GM19395 (cell line): ENCODE measurements around the gene GGCT.
"Not testable (repeated sequence)": the region's sequence is repeated elsewhere in the genome, so short reads cannot be mapped to it uniquely, and the experiment has no call there.

Experiments
- ATAC-seq: cut with Tn5 transposase; IDR thresholded peaks from one replicate; pipeline ENCODE4 v1.9.1; 2021; ENCODE audit warnings: mild to moderate bottlenecking, moderate library complexity; ENCODE audit not compliant: unreplicated experiment

Gene GGCT

GRCh38 chr7:30519122-30519521 lies 14.5 kb upstream of the GGCT start:
- ATAC-seq, result no peak

DNA sequence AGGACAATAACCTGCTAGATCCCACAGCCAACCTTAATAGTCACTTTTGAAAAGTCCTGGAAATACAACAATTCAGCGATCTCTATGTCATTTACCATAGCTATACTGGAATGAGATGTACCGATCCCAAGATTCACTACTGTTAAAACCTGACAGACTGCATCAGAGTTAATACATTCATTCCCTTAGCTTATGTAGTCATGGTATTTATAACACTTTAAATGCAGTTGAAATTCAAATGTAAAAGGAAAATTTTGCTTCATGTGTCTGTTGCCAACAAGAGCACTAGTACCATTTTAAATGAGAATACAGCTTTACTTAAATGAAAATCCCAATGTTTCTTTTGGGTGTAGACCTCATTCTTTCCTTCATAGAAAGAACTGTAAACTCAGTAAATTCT lies 11.1 kb upstream of the GGCT start:
- no peak for ATAC-seq

GRCh38 chr7:30514776-30515175 lies 10.1 kb upstream of the GGCT start:
- ATAC-seq, result no peak

DNA sequence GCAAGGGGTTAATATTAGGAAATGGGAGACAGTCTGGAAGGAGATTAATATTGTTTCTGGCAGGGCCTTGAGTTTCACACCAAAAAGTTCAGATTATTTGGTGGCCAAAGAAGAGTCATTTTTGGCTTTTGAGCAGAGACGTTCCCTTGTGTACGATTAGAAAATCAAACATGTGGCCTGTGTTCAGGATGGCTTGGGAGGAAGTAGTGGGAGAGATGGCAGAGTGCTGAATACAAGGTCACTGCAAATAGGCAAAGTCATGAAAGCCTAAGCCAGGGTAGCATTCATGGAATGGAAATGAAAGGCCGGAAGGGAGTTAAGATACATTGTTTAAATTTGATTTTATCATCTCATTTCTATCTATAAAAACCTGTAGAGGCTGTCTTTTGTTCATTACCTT lies 9.5 kb upstream of the GGCT start:
- ATAC-seq, result no peak

GRCh38 chr7:30513762-30514161 lies 9.1 kb upstream of the GGCT start:
- ATAC-seq, result no peak

DNA sequence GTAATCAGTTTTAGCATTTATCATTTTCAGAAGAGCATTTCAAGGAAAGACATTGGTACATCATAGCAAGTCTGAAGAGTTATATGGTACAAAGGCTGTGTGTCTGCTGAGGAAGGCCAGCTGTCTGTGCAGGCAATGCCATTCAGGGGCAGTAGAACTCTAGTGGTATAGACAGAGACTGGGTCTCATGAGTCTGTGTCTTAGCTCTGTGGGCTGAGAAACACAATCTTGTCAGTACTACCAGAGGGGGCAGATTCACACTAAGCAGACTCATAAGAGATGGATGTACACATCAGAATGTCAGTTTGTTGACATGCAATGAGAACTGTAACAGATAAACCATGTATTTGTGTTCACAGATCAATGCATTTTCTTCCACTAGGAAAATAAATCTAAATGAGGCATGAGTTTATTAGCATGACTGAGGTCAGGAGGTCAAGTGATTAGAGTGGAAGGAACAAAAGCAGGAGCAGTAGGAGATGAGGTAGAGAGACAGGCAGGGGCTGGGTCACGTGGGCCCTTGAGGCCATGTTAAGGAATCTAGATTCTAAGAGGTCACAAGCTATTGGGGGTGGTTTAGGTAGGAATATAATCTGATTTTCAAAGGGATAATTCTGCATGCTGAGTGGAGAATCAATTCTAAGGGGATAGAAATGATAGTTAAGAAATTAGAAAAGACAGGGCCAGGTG lies 7.5 kb upstream of the GGCT start:
- ATAC-seq, result no peak

GRCh38 chr7:30511494-30511893 lies 6.9 kb upstream of the GGCT start:
- ATAC-seq, result no peak

- no peak for ATAC-seq
Measured at GRCh38 chr7:30510124-30511075, 5.8 kb upstream of the GGCT start.

DNA sequence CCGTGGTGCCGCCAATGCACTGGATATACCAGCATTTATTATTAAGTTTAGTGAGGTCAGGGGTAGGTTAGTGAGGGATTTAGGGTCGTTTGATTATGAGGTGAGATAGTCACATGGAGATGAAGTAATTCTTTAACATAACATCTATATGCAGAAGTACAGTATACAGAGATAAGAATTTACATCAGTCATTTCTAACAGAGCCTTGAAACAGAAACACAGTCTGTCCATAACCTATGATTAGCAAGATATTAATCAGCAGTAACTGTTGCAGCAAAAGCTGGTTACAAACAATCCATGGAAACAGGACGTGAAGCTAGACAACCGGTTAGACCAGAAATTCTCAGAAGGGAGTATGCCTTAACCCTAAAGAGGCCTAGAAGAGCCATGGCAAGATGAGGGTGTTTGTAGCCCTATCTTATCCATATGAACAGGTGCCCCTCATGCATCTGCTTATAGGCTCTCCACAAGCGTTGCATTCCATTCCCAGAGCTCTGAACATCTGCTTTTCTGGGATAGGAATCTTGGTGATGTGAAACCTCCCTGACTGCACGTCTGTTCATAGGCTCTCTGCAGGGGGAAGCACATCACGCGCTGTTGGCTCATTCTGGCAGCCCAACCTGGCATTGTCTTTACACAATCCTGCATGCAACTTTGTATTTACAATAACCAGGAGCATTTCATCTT lies 4.7 kb upstream of the GGCT start:
- ATAC-seq, result not testable (repeated sequence)

GRCh38 chr7:30507346-30507900 lies 2.8 kb upstream of the GGCT start:
- ATAC-seq, result not testable (repeated sequence)

DNA sequence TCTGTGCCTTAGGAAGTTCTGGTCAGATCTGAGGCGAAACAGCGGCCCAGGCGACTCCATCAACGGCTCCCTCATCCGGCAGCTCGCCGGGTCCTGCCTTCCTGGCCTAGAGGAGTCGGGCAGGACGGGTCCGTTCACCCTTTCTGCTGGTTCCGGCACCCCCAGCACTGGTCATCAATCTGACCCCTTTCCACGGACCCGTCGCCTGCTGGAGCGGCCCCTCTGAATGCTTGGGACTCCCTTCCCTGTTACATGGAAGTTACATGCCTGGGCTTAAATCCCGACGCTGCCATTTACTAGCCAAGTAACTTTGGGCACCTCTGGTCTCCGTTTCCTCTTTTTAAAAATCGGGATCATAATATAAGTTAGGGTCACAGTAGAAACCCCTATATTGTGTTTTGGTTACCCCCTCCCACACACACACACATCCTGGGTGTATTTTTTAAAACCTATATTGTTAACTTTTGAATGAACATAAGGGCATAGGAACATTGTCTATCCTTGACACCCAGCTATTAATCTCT lies 607 bp upstream of the GGCT start:
- peak; percentile 32 for ATAC-seq

- no peak for ATAC-seq
Measured at GRCh38 chr7:30503274-30504212, 1.1 kb downstream of the GGCT start.

GRCh38 chr7:30502470-30503251 lies 2.0 kb downstream of the GGCT start:
- no peak for ATAC-seq

DNA sequence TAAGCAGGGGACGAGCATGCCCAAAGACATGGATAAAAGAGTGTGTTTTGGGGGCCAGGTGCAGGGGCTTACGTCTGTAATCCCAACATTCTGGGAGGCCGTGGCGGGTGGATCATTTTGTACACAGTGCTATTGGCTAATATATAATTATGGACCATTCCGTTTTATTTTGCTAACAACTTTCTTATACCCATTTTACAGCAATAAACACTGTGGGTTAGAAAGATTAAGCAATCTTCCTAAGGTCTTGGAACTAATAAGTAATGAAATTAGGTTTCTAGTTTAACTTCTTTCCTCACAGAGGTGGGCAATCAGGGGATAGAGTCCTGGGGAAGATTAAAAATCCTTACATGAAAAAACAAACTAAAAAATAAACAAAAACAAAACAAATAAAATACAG lies 3.4 kb downstream of the GGCT start:
- no peak for ATAC-seq

DNA sequence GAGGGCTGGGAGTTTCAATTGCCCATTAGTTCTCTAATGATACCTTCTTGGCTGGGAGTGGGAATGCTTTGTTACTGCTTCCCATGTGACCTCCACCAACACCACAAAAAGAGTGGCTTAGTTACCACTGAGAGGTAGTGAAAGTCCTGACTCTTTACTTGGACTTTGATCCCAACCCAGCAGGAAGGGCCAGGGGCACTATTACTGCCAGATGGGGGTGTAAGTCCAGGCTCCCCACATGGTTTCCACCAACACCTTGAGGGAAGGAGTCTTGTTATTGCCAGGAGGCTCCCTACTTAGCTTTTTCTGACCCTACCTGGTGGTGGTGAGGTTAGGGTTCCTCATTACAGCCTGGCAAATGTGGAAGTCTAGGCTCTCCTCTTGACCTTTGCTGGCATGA lies 11.4 kb downstream of the GGCT start:
- ATAC-seq, result no peak

GRCh38 chr7:30491417-30491816 lies 13.2 kb downstream of the GGCT start:
- ATAC-seq, result no peak

DNA sequence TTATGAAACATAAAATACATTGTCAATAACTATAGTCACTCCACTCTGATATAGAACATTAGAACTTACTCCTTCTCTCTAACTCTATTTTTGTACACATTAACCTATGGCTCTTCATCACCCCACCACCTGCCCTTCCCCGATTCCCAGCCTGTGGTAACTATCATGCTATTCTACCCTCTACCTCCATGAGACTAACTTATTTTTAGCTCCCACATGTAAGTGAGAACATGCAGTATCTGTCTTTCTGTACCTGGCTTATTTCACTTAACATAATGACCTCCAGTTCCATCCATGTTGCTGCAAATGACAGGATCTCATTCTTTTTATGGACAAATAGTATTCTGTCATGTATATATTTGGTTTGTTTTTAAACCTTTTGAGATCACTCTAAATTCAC lies 17.3 kb downstream of the GGCT start:
- no peak for ATAC-seq

DNA sequence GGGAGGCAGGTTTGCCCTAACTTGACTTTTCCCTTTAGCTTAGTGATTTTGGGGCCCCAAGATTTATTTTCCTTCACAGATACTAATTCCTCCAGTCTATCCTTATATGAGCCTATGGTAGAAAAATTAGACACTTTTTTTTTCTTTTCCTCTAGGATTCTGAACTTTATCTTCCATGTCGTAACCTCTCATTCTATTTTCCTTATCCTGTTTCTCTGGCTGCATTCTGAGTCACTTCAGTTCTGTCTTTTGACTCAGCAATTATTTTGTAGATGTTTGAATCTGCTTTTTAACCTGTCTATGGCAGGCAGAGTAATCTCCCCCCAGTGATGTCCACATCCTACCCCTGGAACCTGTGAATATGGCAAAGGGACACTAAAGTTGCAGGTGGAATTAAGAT lies 19.0 kb downstream of the GGCT start:
- no peak for ATAC-seq

DNA sequence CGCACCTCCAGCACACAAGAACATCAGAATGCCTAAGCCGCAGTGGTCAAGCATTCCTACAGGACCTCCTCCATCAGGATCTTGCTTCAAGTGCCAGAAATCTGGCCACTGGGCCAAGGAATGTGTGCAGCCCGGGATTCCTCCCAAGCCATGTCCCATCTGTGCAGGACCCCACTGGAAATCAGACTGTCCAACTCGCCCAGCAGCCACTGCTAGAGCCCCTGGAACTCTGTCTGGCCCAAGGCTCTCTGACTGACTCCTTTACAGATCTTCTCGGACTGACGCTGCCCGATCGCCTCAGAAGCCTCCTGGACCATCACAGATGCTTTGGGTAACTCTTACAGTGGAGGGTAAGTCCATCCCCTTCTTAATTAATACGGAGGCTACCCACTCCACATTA lies 23.2 kb downstream of the GGCT start:
- ATAC-seq, result not testable (repeated sequence)
